Measurements from ENCODE around the gene APPBP2. TPM values are rescaled to one million over a fixed set of nuclear protein-coding genes. Genes with fewer than 3 reads are reported as not detected.
"Not testable (repeated sequence)": the region's sequence is repeated elsewhere in the genome, so short reads cannot be mapped to it uniquely, and the experiment has no call there.

APPBP2 gene
- total RNA-seq, 4 donors from 2014 or later = 22.0 to 35.8 (median 30.9) TPM

- no peak for TF ChIP-seq CTCF (IDR thresholded peaks at IDR 0.05)
- no peak for ATAC-seq (ENCODE audit: low FRiP score)
- DNase-seq (ENCODE audit: low spot score) = no peak
These were observed 89.4 kb downstream of the APPBP2 start for GRCh38 chr17:60436676-60437075.

GRCh38 chr17:60435244-60436167 lies 90.5 kb downstream of the APPBP2 start:
- DNase-seq (ENCODE audit: low spot score) = peak; percentile 50
- TF ChIP-seq CTCF (IDR thresholded peaks at IDR 0.05) = peak in 2 of 3 donors; percentile 57 to 70
- peak; percentile 92 for ATAC-seq (ENCODE audit: low FRiP score)

- not testable (repeated sequence) for DNase-seq (ENCODE audit: low spot score); ATAC-seq (ENCODE audit: low FRiP score)
These were observed 92.7 kb downstream of the APPBP2 start for GRCh38 chr17:60433021-60433997.

- ATAC-seq (ENCODE audit: low FRiP score); DNase-seq (ENCODE audit: low spot score): not testable (repeated sequence)
These were observed 95.5 kb downstream of the APPBP2 start for GRCh38 chr17:60430561-60430960.

GRCh38 chr17:60428491-60428890 lies 97.6 kb downstream of the APPBP2 start:
- not testable (repeated sequence) for ATAC-seq (ENCODE audit: low FRiP score); DNase-seq (ENCODE audit: low spot score)

GRCh38 chr17:60426596-60426995 lies 99.4 kb downstream of the APPBP2 start:
- TF ChIP-seq CTCF (IDR thresholded peaks at IDR 0.05) = no peak
- ATAC-seq (ENCODE audit: low FRiP score) (no peak), DNase-seq (ENCODE audit: low spot score) (no peak)

- no peak for TF ChIP-seq CTCF (IDR thresholded peaks at IDR 0.05)
- ATAC-seq (ENCODE audit: low FRiP score) = no peak
- DNase-seq (ENCODE audit: low spot score) = no peak
These were observed 100.4 kb downstream of the APPBP2 start for GRCh38 chr17:60425626-60426025.

GRCh38 chr17:60423865-60424264 lies 102.2 kb downstream of the APPBP2 start:
- DNase-seq (ENCODE audit: low spot score) (no peak), ATAC-seq (ENCODE audit: low FRiP score) (no peak)
- TF ChIP-seq CTCF (IDR thresholded peaks at IDR 0.05) = no peak

Measured in omental fat pad (tissue), 4 donors.